Measurements from ENCODE around the gene RFPL3.

The RFPL3 gene

GRCh38 chr22:32338757-32339156 lies 18.9 kb upstream of the RFPL3 start:
- in situ Hi-C loops (cut with MboI; ENCODE audit: low sequenced_read_pairs, unreplicated experiment), result no loop called here
- TF ChIP-seq, protein P1, sequence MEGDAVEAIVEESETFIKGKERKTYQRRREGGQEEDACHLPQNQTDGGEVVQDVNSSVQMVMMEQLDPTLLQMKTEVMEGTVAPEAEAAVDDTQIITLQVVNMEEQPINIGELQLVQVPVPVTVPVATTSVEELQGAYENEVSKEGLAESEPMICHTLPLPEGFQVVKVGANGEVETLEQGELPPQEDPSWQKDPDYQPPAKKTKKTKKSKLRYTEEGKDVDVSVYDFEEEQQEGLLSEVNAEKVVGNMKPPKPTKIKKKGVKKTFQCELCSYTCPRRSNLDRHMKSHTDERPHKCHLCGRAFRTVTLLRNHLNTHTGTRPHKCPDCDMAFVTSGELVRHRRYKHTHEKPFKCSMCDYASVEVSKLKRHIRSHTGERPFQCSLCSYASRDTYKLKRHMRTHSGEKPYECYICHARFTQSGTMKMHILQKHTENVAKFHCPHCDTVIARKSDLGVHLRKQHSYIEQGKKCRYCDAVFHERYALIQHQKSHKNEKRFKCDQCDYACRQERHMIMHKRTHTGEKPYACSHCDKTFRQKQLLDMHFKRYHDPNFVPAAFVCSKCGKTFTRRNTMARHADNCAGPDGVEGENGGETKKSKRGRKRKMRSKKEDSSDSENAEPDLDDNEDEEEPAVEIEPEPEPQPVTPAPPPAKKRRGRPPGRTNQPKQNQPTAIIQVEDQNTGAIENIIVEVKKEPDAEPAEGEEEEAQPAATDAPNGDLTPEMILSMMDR (IDR thresholded peaks at IDR 0.05; ENCODE audit: borderline replicate concordance, control extremely low read depth, extremely low read depth, insufficient read depth, missing control alignments), result no peak
- no peak for DNase-seq (ENCODE audit: low spot score)

DNA sequence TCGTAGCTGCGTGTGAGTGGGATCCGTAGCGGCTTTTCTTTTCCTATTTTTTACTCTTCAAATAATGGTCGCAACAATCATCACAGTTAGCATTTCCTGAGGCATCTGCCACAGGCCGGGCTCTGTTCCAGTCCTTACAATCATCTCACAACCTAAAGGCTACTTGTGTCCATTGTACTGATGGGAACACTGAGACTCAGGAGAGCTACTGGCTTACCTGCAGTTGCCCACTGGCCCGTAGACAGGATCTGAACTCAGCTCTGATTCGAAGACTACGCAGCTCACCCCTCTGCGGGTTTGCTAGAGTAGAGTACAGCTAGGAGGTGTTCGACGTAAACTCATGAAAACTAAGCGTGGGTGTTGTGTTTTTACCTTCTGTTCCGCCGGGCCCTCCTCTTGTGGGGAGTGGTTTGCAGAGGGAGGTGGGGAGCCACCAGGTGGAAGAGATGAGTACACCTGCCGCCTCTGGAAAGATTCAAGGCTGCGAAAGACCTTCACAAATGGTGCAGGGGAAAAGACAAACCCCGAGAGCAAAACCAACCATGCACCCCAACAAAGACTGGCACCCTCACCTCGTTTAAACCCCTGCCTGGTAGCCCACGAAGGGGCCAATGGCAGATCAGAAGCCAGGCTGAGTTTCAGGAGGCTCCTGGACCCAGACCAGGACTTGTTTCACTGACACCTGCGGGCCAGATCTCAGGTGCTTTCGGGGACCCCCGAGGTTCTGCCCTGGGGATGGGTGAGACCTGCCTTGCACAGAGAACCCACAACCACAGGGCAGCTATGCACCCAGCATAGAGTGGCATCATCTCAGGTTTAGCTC lies 18.3 kb upstream of the RFPL3 start:
- in situ Hi-C loops (cut with MboI; ENCODE audit: low sequenced_read_pairs, unreplicated experiment), result no loop called here
- TF ChIP-seq, protein P1 (IDR thresholded peaks at IDR 0.05; ENCODE audit: borderline replicate concordance, control extremely low read depth, extremely low read depth, insufficient read depth, missing control alignments), result no peak
- no peak for DNase-seq (ENCODE audit: low spot score)

DNA sequence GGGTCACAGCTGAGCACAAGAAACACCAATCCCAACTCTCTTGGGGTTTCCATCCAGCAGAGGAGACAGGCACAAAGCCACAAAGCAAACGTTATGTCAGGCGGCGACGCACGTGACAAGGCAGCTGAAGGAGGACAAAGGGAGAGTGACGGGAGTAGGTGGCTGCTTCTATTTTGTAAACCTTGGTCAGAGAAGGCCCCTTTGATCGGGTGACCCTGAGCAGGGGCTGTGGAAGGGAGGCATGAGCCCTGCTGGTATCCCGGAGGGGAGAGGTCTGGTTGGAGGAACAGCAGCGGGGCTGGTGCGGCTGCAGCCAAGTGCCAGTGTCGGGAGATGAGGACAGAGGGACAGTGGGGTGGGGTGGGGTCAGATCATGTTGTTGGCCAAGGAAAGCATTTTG lies 17.3 kb upstream of the RFPL3 start:
- DNase-seq (ENCODE audit: low spot score), result no peak
- in situ Hi-C loops (cut with MboI; ENCODE audit: low sequenced_read_pairs, unreplicated experiment), result no loop called here
- TF ChIP-seq, protein P1 (IDR thresholded peaks at IDR 0.05; ENCODE audit: borderline replicate concordance, control extremely low read depth, extremely low read depth, insufficient read depth, missing control alignments), result no peak

DNA sequence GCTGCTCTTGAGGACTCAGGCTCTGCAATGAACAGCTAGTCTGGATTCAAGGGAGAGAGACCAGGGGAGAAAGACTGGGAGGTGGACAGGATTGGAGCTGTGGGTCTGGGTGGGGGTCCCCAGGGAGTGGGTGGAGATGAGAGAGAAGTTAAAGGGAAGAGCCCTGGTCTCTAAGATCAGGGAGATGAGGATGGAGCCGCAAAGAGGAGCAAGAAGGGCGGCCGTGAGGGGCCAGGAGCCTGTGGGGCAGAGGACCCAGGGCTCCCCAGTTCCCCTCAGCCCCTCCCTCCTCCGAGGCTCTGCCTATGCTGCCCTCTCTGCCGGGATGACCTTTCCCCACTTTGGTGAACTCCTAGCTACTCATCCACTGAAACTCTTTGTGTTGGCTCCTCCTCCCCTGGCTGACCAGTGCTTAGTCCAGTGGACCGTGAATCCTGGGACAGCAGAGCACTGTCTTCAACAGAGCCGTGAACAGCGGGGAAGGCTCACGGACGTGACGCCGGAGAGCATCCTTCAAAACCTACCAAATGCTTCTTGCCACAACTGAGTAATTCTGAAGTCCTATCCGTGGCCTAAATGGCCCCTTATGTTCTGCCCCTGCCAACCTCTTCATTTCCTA lies 16.4 kb upstream of the RFPL3 start:
- in situ Hi-C loops (cut with MboI; ENCODE audit: low sequenced_read_pairs, unreplicated experiment), result no loop called here
- TF ChIP-seq, protein P1 (IDR thresholded peaks at IDR 0.05; ENCODE audit: borderline replicate concordance, control extremely low read depth, extremely low read depth, insufficient read depth, missing control alignments), result no peak
- DNase-seq (ENCODE audit: low spot score), result no peak

DNA sequence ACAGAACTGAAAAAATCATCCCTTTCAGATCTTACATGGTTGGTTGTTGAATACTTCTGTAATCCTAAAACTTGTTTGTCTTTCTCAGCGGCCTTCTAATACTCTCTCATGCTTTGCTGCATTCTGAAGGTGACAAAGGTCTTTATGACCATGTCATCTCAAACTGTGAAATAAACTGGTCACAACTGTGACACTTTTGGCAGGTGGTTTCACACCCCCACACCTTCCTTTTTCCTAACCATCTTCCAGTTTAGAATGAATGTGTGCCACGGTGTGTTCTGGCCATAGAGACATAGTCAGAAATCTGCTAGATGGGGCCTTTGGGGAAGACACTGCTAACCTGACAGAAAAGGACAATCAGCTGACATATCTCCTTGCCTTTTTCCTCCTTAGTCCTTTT lies 14.7 kb upstream of the RFPL3 start:
- no peak for DNase-seq (ENCODE audit: low spot score)
- TF ChIP-seq, protein P1 (IDR thresholded peaks at IDR 0.05; ENCODE audit: borderline replicate concordance, control extremely low read depth, extremely low read depth, insufficient read depth, missing control alignments), result no peak
- in situ Hi-C loops (cut with MboI; ENCODE audit: low sequenced_read_pairs, unreplicated experiment), result no loop called here

GRCh38 chr22:32343941-32344340 lies 13.7 kb upstream of the RFPL3 start:
- in situ Hi-C loops (cut with MboI; ENCODE audit: low sequenced_read_pairs, unreplicated experiment), result no loop called here
- TF ChIP-seq, protein P1 (IDR thresholded peaks at IDR 0.05; ENCODE audit: borderline replicate concordance, control extremely low read depth, extremely low read depth, insufficient read depth, missing control alignments), result no peak
- no peak for DNase-seq (ENCODE audit: low spot score)
